Thyroid gland (tissue), 4 donors: ENCODE results near the gene KRT13. TPM values are rescaled to one million over a fixed set of nuclear protein-coding genes. Genes with fewer than 3 reads are reported as not detected.

ENCODE experiments used
- DNase-seq, 2 donors: peaks; one replicate each; pipeline ENCODE4 v3.0.0-alpha.2; 2019
- H3K27ac ChIP-seq, 3 donors: fragments of 200-600 bp; sonication (generic); 1 replicate in 2 of 3; 2 replicates in 1 of 3; pipeline ENCODE4 v1.5.1; 2016 to 2019; ENCODE audit warnings: mild to moderate bottlenecking in 1 of 3, moderate library complexity in 1 of 3
- H3K27me3 ChIP-seq: fragments of 200-600 bp; sonication (generic); one replicate; pipeline ENCODE4 v1.5.1; 2019
- H3K36me3 ChIP-seq, 2 donors: fragments of 200-600 bp; sonication (generic); one replicate each; pipeline ENCODE4 v1.5.1; 2016 to 2019
- H3K4me1 ChIP-seq, 2 donors: fragments of 200-600 bp; sonication (generic); one replicate each; pipeline ENCODE4 v1.5.1; 2017 to 2019
- H3K4me3 ChIP-seq, 3 donors: fragments of 200-600 bp; sonication (generic); replicated peaks in 1 of 3; 1 replicate in 2 of 3; 2 replicates in 1 of 3; pipeline ENCODE4 v1.5.1; 2016; ENCODE audit warnings: mild to moderate bottlenecking in 1 of 3
- H3K9me3 ChIP-seq: fragments of 200-600 bp; sonication (generic); one replicate; pipeline ENCODE4 v1.5.1; 2017
- POLR2A ChIP-seq, 2 donors: fragments of 450-650 bp; IDR thresholded peaks; one replicate each; pipeline ENCODE4 v1.6.1; 2017; ENCODE audit warnings: antibody characterized with exemption in 2 of 2, mild to moderate bottlenecking in 2 of 2, moderate library complexity in 1 of 2
- WGBS, 2 donors: methylation state at CpG; one replicate each; pipeline ENCODE4 v1.1.5; 2017; 5-methylcytosine and 5-hydroxymethylcytosine counted together
- intact Hi-C: fragments of 100-400 bp; cut with DNase I; formaldehyde crosslinking; loops from one replicate; pipeline ENCODE4 v1.15.1; 2023
- total RNA-seq, 4 donors: library from RNA; depleted of rRNA; stranded (reverse); fragments of >200 nt; gene quantifications; one replicate each; pipeline ENCODE4 v1.2.3, GENCODE V29; 2016
- TF ChIP-seq, protein P1 (sequence below), 6 experiments: fragments of 200-600 bp in 3 of 6; fragments of 450-650 bp in 3 of 6; sonication (generic) in 3 of 6; IDR thresholded peaks; one replicate each; pipeline ENCODE4 v1.5.1; 2016 to 2019; ENCODE audit warnings: antibody characterized with exemption in 6 of 6, mild to moderate bottlenecking in 2 of 6, inconsistent platforms in 1 of 6, moderate library complexity in 1 of 6

KRT13 gene
- total RNA-seq, 4 donors from 2014 or later: 0.83 TPM; not detected in 3

DNA sequence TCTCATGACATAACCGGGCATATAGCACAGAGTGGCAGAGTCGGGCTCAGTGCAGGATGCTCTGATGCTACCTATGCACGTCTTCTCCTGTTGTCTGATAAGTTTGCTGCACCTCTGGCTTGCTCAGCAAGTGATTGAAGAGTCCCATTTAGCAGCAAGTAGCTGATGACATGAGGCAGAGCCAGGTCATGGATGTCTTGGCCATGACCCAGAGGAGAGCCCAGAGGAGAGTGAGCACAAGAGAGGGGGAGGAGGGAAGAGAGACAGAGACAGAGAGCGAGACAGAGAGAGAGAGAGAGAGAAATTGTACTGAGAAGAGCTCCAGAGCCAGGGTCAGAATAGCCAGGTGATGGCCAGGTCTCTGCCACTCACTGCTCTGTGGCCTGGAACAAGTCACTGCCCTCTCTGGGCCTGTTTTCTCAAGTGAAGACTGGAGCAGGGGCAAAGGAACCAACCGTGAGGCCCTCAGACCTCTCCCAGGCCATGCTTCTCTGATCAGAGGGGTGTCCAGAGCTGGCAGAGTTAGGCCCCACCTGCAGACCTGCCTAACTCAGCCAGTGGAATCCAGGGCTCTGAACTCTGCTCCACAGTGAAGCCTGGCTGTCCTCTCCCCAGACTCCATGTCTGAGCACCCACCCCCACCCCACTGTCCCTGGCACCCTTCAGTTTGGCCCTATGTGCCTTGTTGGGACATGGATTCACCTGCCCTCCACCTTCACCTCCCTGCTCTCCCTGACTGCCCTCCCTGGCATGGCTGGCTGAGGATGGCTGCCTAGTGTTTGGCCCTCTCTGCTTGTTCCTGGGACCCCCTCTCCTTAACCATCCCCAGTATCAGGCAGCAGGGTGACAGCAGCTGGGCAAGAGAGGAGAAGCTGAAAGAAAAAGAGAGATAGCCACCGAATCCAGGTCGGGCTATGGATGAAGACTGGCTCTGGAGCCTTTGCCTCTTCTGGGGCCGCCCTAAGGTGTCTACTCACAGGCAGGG, 20.2 kb downstream of the KRT13 start:
- intact Hi-C loops: no loop called here
- peak; percentile 66 to 74 for DNase-seq
- no peaks in the 10 kb centered on the region for H3K36me3 ChIP-seq
- H3K4me3 ChIP-seq: no peak overlapping the region
- H3K27me3 ChIP-seq: no peaks in the 10 kb centered on the region
- H3K27ac ChIP-seq: peak overlapping the region in 1 of 3 donors; percentile 36
- peaks cover 12 to 22% of the 10 kb centered on the region in 2 donors for H3K4me1 ChIP-seq
- H3K9me3 ChIP-seq: no peaks in the 10 kb centered on the region
- 62 to 70% methylated on average over 8 of the region's 8 CpGs for WGBS, 2 donors
- no peak for TF ChIP-seq POLR2A (IDR thresholded peaks at IDR 0.05)
- TF ChIP-seq, protein P1, sequence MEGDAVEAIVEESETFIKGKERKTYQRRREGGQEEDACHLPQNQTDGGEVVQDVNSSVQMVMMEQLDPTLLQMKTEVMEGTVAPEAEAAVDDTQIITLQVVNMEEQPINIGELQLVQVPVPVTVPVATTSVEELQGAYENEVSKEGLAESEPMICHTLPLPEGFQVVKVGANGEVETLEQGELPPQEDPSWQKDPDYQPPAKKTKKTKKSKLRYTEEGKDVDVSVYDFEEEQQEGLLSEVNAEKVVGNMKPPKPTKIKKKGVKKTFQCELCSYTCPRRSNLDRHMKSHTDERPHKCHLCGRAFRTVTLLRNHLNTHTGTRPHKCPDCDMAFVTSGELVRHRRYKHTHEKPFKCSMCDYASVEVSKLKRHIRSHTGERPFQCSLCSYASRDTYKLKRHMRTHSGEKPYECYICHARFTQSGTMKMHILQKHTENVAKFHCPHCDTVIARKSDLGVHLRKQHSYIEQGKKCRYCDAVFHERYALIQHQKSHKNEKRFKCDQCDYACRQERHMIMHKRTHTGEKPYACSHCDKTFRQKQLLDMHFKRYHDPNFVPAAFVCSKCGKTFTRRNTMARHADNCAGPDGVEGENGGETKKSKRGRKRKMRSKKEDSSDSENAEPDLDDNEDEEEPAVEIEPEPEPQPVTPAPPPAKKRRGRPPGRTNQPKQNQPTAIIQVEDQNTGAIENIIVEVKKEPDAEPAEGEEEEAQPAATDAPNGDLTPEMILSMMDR (IDR thresholded peaks at IDR 0.05): no peak

DNA sequence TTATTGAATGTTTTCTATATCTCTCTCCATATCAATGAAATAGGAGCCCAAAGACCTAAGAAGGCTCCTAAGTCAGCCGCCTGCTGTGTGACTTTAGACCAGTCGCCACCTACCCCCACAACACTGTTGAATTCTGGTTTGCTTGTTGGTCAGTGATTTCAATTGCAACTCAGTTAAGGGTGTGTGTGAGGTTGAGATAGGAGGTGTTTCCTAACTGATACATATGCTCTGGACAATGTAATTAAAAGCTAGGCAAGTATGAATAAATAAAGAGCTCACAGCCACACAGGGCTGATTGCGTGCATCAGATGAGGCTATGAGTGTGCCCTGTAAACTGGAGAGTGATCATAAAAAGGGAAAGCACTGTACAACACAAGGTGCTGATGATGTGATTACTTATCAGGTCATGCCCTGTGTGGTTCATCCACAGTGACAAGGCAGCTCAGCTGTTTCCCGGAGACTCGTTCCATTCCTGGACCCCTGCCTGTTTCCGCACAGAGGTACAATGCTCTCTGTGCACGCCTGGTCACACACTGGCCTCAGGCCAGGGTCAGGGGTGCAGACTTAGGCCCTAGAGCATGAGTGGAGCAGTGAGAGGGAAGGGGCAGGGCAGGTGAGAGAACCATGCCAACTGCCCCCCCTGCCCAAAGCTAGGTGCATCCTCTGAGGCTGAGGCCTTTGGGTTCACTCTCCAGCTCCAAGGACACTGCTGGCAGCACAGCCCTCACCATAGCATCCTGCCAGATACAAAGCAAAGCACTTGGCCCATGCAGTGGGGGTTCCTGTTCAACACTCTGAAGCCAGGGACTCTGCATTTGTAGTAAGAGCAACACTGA, 21.2 kb downstream of the KRT13 start:
- peak; percentile 88 to 91 for DNase-seq
- WGBS, 2 donors: 49 to 60% methylated on average over 6 to 7 of the region's 7 CpGs
- Histone ChIP-seq H3K4me1 (peaks cover 12 to 22% of the 10 kb centered on the region in 2 donors), H3K27ac (peak overlapping the region in 1 of 3 donors; percentile 36), H3K4me3 (no peak overlapping the region), H3K27me3 (no peaks in the 10 kb centered on the region), H3K9me3 (no peaks in the 10 kb centered on the region), H3K36me3 (no peaks in the 10 kb centered on the region)
- TF ChIP-seq POLR2A (IDR thresholded peaks at IDR 0.05): no peak
- TF ChIP-seq, protein P1 (IDR thresholded peaks at IDR 0.05): no peak
- intact Hi-C loops: no loop called here

DNA sequence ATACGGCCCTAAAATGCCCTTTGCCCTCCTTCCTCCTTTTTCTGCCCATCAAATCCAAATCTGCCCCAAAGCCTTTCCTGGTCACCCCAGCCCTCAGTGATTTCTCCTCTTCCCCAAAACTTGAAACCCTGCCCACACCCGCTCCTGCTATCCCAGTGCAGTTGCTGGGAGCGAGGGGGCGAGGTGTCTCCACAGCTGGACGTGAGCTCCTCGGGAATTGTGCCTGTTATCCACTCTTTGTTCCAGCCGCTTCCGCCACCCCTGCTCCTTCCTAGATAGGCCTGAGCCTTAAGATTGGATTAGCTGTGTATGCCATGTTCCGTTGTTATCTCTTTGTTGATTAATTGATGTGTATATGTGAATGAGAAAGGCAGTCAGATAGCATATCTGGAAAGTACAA, 21.9 kb downstream of the KRT13 start:
- 85 to 94% methylated on average over 9 of the region's 9 CpGs for WGBS, 2 donors
- intact Hi-C loops: no loop called here
- no peak for TF ChIP-seq POLR2A (IDR thresholded peaks at IDR 0.05)
- TF ChIP-seq, protein P1 (IDR thresholded peaks at IDR 0.05): no peak
- H3K9me3 ChIP-seq: no peaks in the 10 kb centered on the region
- peaks cover 12 to 22% of the 10 kb centered on the region in 2 donors for H3K4me1 ChIP-seq
- H3K36me3 ChIP-seq: no peaks in the 10 kb centered on the region
- no peak overlapping the region for H3K4me3 ChIP-seq
- no peak overlapping the region for H3K27ac ChIP-seq
- DNase-seq: no peak
- H3K27me3 ChIP-seq: no peaks in the 10 kb centered on the region

DNA sequence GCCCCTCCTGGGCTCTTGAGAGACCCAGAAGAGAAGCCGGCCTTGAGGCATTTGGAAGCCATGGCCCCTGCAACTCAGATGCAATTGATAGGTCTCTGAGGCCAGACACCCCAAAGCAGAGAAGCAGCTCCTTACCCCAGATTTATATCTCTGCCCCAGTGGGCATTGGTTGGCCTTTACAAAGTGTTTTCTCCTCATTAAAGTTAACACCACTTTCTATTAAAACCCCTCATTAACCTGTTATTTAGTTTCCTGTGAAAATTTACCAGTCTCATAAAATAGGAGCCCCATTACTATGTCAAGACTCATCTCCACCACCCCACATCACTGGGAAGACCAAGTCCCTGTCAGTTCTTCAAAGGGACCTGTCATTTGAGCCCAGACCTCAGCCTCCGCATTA, 24.4 kb downstream of the KRT13 start, which contains the start of gene KRT35:
Gene KRT35 (minus strand): TSS at position 116 of the 400 bp plus-strand sequence. CDS start 54 bp downstream, at position 62.
- H3K27me3 ChIP-seq: no peaks in the 10 kb centered on the region
- 92 to 94% methylated on average over 2 of the region's 2 CpGs for WGBS, 2 donors
- peaks cover 12 to 22% of the 10 kb centered on the region in 2 donors for H3K4me1 ChIP-seq
- H3K4me3 ChIP-seq: no peak within 1 kb of the TSS
- no peaks in the 10 kb centered on the region for H3K9me3 ChIP-seq
- no peak within 1 kb of the TSS for H3K27ac ChIP-seq
- intact Hi-C loops: no loop called here
- no peak for DNase-seq
- TF ChIP-seq, protein P1 (IDR thresholded peaks at IDR 0.05): no peak
- no peak for TF ChIP-seq POLR2A (IDR thresholded peaks at IDR 0.05)
- H3K36me3 ChIP-seq: no peaks in the 10 kb centered on the region
